GM18502 (cell line): ENCODE results near the gene EIF4G2.
"Not testable (repeated sequence)": the region's sequence is repeated elsewhere in the genome, so short reads cannot be mapped to it uniquely, and the experiment has no call there.

Experiments used
- ATAC-seq: cut with Tn5 transposase; IDR thresholded peaks from one replicate; pipeline ENCODE4 v1.9.1; 2021; ENCODE audit warnings: mild to moderate bottlenecking; ENCODE audit not compliant: unreplicated experiment, poor library complexity

The EIF4G2 gene

GRCh38 chr11:10808553-10809372 is at the start of gene EIF4G2:
Gene EIF4G2, minus strand, starts transcription at chr11:10808926.
- ATAC-seq, result peak; percentile 94

- peak; percentile 90 for ATAC-seq
Observed at GRCh38 chr11:10857709-10858438, 49.1 kb upstream of the EIF4G2 start, which contains the start of gene ZBED5. Gene ZBED5, minus strand, starts transcription at chr11:10858053. Its CDS starts 3,108 bp downstream, at chr11:10854945.

GRCh38 chr11:10857459-10857708 is 48.7 kb upstream of the EIF4G2 start:
- ATAC-seq, result peak; percentile 28

GRCh38 chr11:10856689-10857458 is 48.1 kb upstream of the EIF4G2 start:
- peak; percentile 1 for ATAC-seq

- no peak for ATAC-seq
Observed at GRCh38 chr11:10855295-10855694, 46.6 kb upstream of the EIF4G2 start.

GRCh38 chr11:10847960-10848860 is 39.5 kb upstream of the EIF4G2 start:
- no peak for ATAC-seq

GRCh38 chr11:10846660-10847059 is 37.9 kb upstream of the EIF4G2 start:
- no peak for ATAC-seq

- ATAC-seq, result no peak
Observed at GRCh38 chr11:10845589-10845988, 36.9 kb upstream of the EIF4G2 start.

GRCh38 chr11:10844796-10845195 is 36.1 kb upstream of the EIF4G2 start:
- ATAC-seq, result no peak

- no peak for ATAC-seq
Observed at GRCh38 chr11:10844356-10844755, 35.6 kb upstream of the EIF4G2 start.

GRCh38 chr11:10838881-10839280 is 30.2 kb upstream of the EIF4G2 start:
- no peak for ATAC-seq

GRCh38 chr11:10838083-10838482 is 29.4 kb upstream of the EIF4G2 start:
- no peak for ATAC-seq

GRCh38 chr11:10836884-10837283 is 28.2 kb upstream of the EIF4G2 start:
- ATAC-seq, result not testable (repeated sequence)

GRCh38 chr11:10829139-10829538 is 20.4 kb upstream of the EIF4G2 start:
- ATAC-seq, result no peak

GRCh38 chr11:10828402-10828801 is 19.7 kb upstream of the EIF4G2 start:
- ATAC-seq, result no peak

GRCh38 chr11:10824888-10825287 is 16.2 kb upstream of the EIF4G2 start:
- peak; percentile 76 for ATAC-seq

GRCh38 chr11:10823152-10823579 is 14.4 kb upstream of the EIF4G2 start:
- no peak for ATAC-seq

- not testable (repeated sequence) for ATAC-seq
Observed at GRCh38 chr11:10822491-10822890, 13.8 kb upstream of the EIF4G2 start.

- ATAC-seq, result no peak
Observed at GRCh38 chr11:10818594-10818993, 9.9 kb upstream of the EIF4G2 start.

GRCh38 chr11:10813945-10814344 is 5.2 kb upstream of the EIF4G2 start:
- ATAC-seq, result no peak
